ENCODE data around the gene TLE2.
"Not testable (repeated sequence)": the region's sequence is repeated elsewhere in the genome, so short reads cannot be mapped to it uniquely, and the experiment has no call there.

Gene TLE2

DNA sequence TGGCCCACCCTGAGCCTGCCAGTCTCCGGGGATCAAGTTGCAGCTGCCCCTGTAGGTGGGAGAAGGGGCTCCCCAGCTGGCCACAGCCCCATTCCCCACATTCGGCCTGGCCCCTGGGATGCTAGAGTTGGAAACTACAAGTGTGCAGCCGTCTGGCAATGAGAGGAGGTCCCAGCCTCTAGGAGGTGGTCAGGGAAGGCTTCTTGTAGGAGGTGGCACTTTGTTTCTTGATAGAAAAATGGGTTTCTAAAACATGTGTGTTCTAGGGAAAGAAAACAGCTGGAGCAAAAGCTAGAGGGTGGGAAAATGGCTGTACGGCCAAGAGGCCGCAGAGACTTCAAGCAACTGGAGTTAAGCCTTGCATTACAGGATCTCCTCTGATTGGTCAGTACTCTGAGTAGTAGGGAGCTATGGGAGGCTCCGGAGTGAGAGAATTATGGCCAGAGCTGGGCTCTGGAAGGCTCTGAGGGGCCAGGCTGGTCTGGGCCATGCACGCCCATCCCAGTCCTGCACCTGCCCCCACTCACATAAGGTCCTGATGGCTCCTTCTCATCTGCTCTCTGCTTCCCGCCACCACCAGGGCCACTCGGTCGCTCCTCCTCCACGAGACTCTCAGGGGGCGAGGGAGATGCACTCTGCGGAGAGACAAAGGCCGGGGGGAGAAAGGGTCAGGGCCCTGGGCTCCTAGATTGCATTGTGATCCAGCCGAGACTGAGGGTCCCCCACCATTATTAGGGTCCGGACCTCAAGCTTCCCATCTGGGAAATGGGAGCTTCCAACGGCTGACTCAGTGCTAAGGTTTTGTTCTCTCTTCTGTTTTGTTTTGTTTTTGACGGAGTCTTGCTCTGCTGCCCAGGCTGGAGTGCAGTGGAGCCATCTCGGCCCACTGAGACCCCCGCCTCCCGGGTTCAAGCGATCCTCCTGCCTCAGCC lies 13.7 kb downstream of the TLE2 start:
- DNase-seq (ENCODE audit: extremely low read depth in 1 of 2, low read depth in 1 of 2): no peak

DNA sequence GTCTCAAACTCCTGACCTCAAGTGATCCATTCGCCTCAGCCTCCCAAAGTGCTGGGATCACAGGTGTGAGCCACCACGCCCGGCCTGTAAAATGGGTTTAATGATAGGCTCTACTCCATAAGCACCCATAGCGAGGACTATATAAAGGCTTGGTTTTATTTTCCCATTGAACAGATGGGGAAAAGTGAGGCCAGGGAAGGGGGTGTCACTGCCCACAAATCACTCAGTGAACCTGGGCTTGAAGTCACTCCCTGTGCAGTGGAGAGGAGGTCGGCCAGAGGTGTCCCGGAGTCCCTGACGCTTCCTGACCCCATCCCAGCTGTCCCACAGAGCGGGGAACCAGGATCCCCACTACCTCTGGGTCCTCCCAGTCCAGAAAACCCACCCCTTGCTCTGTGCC lies 14.9 kb downstream of the TLE2 start:
- DNase-seq (ENCODE audit: extremely low read depth in 1 of 2, low read depth in 1 of 2): no peak

- no peak for DNase-seq (ENCODE audit: extremely low read depth in 1 of 2, low read depth in 1 of 2)
These were observed 15.8 kb downstream of the TLE2 start for GRCh38 chr19:3013263-3013725.

DNA sequence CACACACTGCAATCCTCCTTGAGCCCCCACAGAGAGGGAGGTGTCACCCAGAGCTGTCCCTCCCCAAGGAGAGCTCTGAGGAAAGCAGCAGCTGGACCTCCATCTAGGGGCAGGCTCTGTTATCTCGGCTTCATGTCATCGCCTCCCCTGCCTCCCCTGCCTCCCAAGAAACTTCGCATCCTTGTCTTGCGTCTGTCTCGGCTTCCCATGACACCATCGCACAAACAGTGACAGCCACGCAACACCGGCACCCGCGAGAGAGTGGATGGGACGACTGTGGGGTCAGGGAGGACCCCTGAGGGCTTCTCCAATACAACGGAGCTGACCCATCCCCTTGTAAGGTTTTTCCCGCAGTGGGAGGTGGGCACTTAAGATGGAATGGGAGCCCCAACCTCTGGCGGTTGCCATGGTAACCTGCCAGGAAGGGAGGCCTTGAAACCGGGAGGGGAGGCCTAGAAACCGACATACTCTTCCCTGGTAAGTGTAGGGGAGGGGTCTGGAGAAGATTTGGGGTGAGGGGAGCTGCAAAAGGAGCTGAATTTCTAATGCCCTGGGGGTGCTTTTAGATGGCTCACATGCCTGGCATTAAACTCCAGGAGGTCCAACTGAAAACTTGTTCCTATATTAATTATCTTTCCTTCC lies 16.3 kb downstream of the TLE2 start:
- no peak for DNase-seq (ENCODE audit: extremely low read depth in 1 of 2, low read depth in 1 of 2)

DNA sequence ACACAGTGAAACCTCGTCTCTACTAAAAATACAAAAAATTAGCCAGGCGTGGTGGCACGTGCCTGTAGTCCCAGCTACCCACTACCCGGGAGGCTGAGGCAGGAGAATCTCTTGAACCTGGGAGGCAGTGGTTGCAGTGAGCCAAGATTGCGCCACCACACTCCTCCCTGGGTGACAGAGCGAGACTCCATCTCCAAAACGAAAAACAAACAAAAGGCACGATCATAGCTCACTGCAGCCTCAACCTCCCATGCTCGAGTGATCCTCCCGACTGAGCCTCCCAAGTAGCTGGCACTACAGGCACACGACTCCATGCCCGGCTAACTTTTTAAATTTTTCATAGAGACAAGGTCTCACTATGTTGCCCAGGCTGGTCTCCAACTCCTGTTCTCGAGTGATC lies 17.0 kb downstream of the TLE2 start:
- DNase-seq (ENCODE audit: extremely low read depth in 1 of 2, low read depth in 1 of 2): not testable (repeated sequence)

DNA sequence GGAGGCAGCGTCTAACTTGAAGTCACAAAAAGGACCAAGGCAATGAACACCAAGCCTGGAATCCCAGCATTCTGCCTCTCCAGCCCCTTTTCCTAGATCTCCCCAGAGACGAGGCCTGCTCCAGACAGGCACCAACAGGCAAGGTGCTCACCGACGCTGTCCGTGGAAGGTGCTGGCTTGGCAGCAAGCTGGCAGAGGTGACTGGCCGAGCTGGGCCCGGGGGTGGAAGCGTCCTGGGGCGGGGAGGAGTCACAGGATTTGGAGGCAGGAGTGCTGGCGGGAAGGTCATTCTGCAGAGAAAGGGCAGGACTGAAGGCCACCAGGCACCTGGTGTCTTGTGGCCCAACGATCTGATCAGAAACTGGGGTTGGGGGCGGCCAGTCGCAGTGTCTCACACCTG lies 18.2 kb downstream of the TLE2 start:
- DNase-seq (ENCODE audit: extremely low read depth in 1 of 2, low read depth in 1 of 2): no peak

DNA sequence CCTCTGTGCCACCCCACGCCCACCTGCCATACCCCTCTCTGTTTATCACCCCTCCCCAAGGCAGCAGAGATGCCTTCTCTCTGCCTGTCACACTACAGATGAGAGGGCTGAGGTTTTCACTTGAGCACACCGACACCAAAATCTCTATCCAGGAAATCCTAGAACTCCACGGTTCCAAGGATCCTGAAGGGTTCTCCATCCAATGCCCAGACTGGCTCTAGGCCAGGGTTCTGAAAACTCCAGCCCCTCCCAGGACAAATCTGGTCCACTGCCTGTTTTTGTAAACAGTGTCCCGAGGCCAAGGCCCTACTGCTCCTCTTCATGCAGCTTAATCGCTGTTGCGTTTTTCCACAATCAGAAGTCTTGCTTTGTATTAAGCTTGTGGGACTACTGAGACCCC lies 20.1 kb downstream of the TLE2 start:
- no peak for DNase-seq (ENCODE audit: extremely low read depth in 1 of 2, low read depth in 1 of 2)

GRCh38 chr19:3007975-3008374 lies 21.1 kb downstream of the TLE2 start:
- no peak for DNase-seq (ENCODE audit: extremely low read depth in 1 of 2, low read depth in 1 of 2)

- no peak for DNase-seq (ENCODE audit: extremely low read depth in 1 of 2, low read depth in 1 of 2)
These were observed 22.9 kb downstream of the TLE2 start for GRCh38 chr19:3006075-3006767.

- DNase-seq (ENCODE audit: extremely low read depth in 1 of 2, low read depth in 1 of 2): no peak
These were observed 23.7 kb downstream of the TLE2 start for GRCh38 chr19:3005345-3005744.

DNA sequence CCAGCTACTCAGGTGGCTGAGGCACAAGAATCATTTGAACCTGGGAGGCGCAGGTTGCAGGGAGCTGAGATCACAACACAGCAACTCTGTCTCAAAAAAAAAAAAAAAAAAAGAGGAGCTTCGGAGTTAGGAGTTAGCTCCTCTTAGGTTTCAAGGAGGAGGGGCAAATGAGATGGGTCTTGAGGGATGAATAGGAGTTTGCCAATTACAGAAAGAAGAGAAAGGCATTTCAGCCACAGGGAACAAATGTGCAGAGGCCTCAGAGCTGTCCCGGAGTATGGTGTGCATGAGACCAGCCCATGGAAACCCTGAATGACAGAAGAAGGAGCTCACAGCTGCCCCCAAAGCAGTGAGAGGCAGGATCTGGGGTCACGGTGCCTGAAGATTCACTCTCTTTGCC lies 24.6 kb downstream of the TLE2 start:
- DNase-seq (ENCODE audit: extremely low read depth in 1 of 2, low read depth in 1 of 2): no peak

GRCh38 chr19:3003046-3003445 lies 26.0 kb downstream of the TLE2 start:
- no peak for DNase-seq (ENCODE audit: extremely low read depth in 1 of 2, low read depth in 1 of 2)

DNA sequence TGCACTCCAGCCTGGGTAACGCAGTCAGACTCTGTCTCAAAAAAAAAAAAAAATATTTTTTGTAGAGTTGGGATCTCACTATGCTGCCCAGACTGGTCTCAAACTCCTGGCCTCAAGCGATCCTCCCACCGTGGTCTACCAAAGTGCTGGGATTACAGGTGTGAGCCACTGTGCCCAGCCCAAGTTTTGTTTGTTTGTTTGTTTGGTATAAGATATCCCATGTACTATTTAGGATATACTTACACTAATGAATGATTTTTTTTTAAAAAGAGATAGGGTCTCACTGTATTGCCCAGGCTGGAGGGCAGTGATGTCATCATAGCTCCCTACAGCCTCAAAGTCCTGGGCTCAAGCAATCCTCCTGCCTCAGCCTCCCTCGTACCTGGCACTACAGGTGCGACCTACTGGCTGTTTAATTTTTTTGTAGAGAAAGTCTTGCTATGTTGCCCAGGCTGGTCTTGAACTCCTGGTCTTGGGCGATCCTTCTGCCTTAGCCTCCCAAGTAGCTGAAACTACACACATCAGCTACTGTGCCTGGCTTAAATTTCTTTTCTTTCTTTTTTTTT lies 27.8 kb downstream of the TLE2 start:
- no peak for DNase-seq (ENCODE audit: extremely low read depth in 1 of 2, low read depth in 1 of 2)

- no peak for DNase-seq (ENCODE audit: extremely low read depth in 1 of 2, low read depth in 1 of 2)
These were observed 30.4 kb downstream of the TLE2 start for GRCh38 chr19:2998642-2999041.

DNA sequence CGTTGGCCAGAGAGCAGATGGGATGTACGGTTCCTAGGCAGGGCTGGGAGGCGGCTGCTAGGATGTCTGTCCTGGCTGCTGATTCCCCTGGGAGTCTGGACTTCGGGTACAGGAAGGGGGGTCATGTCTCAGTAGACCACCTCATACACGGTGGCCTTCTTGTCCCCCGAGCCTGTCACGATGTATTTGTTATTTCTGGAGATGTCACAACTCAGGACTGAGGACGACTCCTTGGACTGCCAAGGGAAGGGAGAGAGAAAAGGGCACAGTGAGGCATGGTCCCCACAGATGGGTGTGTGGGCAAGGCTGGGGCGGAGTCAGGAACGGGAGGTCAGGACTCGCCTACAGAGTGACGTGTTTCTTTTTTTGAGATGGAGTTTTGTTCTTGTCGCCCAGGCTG lies 31.4 kb downstream of the TLE2 start:
- no peak for DNase-seq (ENCODE audit: extremely low read depth in 1 of 2, low read depth in 1 of 2)

DNA sequence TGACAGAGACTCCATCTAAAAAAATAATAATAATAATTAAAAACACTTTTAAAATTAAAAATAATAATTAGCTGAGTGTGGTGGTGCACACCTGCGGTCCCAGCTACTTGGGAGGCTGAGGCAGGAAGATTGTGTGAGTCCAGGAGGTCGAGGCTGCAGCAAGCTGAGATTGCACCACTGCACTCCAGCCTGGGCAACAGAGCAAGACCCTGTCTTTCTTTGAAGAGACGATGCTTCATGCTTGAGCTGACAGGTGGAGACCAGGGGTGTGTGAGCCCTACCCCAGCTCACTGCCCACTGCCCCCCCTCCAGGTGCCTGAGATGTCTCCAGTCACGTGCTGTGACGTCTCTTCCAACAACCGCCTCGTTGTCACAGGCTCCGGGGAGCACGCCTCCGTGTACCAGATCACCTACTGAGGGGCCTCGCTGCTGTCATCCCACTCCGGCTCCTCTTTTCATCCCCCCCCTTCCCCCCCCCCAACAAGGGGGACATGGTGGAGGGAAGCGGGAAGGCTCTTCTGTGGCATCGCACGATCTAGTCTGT lies 34.4 kb downstream of the TLE2 start:
- no peak for DNase-seq (ENCODE audit: extremely low read depth in 1 of 2, low read depth in 1 of 2)

- no peak for DNase-seq (ENCODE audit: extremely low read depth in 1 of 2, low read depth in 1 of 2)
These were observed 35.5 kb downstream of the TLE2 start for GRCh38 chr19:2993579-2993978.

- DNase-seq (ENCODE audit: extremely low read depth in 1 of 2, low read depth in 1 of 2): no peak
These were observed 36.1 kb downstream of the TLE2 start for GRCh38 chr19:2992958-2993357.

- DNase-seq (ENCODE audit: extremely low read depth in 1 of 2, low read depth in 1 of 2): not testable (repeated sequence)
These were observed 36.7 kb downstream of the TLE2 start for GRCh38 chr19:2992333-2992732.

DNA sequence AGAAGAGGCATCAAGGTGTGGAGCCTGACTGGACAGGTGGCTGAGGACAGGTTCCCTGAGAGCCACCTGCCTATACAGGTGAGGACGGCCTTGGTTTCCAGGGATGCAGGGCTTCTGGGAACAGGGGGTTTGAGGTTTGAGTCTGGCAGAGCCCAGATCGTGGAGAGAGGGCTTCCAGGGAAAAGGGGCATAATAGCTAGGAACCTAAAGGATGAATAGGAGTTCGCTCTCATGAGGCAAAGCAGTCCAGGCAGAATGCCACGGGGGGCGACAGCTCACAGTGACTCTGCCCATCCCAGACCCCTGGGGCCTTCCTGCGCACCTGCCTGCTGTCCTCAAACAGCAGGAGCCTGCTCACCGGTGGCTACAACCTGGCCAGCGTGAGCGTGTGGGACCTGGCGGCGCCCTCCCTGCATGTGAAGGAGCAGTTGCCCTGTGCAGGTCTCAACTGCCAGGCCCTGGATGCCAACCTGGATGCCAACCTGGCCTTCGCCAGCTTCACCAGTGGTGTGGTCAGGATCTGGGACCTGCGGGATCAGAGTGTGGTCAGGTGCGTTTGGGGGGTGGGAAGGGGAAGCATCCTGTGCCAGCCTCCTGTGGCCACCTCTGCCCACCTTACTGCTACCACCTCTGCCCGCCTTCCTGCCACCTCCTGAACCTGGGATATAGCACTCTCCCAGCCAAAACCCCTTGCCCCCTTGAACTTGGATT lies 39.7 kb downstream of the TLE2 start:
- no peak for DNase-seq (ENCODE audit: extremely low read depth in 1 of 2, low read depth in 1 of 2)
